NCI-H526 (cell line): Measurements from ENCODE around the gene LDB2.

Source experiments
- DNase-seq, 2 experiments: peaks; one replicate each; lab custom pipeline; 2025; lab: John Stamatoyannopoulos, UW

Gene LDB2

GRCh38 chr4:16802044-16802443, 96.4 kb downstream of the LDB2 start:
- no peak for DNase-seq

GRCh38 chr4:16801356-16801755, 97.1 kb downstream of the LDB2 start:
- DNase-seq: no peak

- DNase-seq: peak in 1 of 2 experiments; percentile 40
These were observed 103.5 kb downstream of the LDB2 start for GRCh38 chr4:16794816-16795445.

- no peak for DNase-seq
These were observed 107.0 kb downstream of the LDB2 start for GRCh38 chr4:16791460-16791859.

GRCh38 chr4:16790508-16790907, 107.9 kb downstream of the LDB2 start:
- no peak for DNase-seq

GRCh38 chr4:16788868-16789267, 109.6 kb downstream of the LDB2 start:
- peak in 1 of 2 experiments; percentile 5 for DNase-seq

GRCh38 chr4:16785793-16786527, 112.5 kb downstream of the LDB2 start:
- DNase-seq: no peak

GRCh38 chr4:16783119-16783518, 115.3 kb downstream of the LDB2 start:
- no peak for DNase-seq

GRCh38 chr4:16779028-16779675, 119.3 kb downstream of the LDB2 start:
- no peak for DNase-seq

- no peak for DNase-seq
These were observed 120.7 kb downstream of the LDB2 start for GRCh38 chr4:16777726-16778125.

GRCh38 chr4:16775411-16776154, 122.9 kb downstream of the LDB2 start:
- peak; percentile 5 to 14 for DNase-seq

- DNase-seq: no peak
These were observed 126.0 kb downstream of the LDB2 start for GRCh38 chr4:16772366-16772850.

GRCh38 chr4:16770710-16771285, 127.6 kb downstream of the LDB2 start:
- no peak for DNase-seq

GRCh38 chr4:16767861-16768260, 130.6 kb downstream of the LDB2 start:
- DNase-seq: no peak

- DNase-seq: no peak
These were observed 131.2 kb downstream of the LDB2 start for GRCh38 chr4:16767251-16767650.

- DNase-seq: no peak
These were observed 132.9 kb downstream of the LDB2 start for GRCh38 chr4:16765546-16765945.

GRCh38 chr4:16764622-16765021, 133.8 kb downstream of the LDB2 start:
- peak in 1 of 2 experiments; percentile 16 for DNase-seq

- DNase-seq: no peak
These were observed 137.7 kb downstream of the LDB2 start for GRCh38 chr4:16760617-16761363.

GRCh38 chr4:16759931-16760582, 138.4 kb downstream of the LDB2 start:
- DNase-seq: no peak

- no peak for DNase-seq
These were observed 139.6 kb downstream of the LDB2 start for GRCh38 chr4:16758816-16759215.

GRCh38 chr4:16758255-16758654, 140.2 kb downstream of the LDB2 start:
- DNase-seq: no peak
